GM23338 (cell line): ENCODE data around the gene VEPH1. TPM values are rescaled to one million over a fixed set of nuclear protein-coding genes. Genes with fewer than 3 reads are reported as not detected.

Source experiments
- ATAC-seq: fragments of 200-7000 bp; cut with Tn5 transposase; 3 replicates; pipeline ENCODE4 v1.9.1; 2020
- DNase-seq: peaks from one replicate; pipeline ENCODE4 v3.0.0-alpha.2; 2015; ENCODE audit warnings: low spot score
- H2AFZ ChIP-seq: fragments of 200-600 bp; sonication (generic); 2 replicates; pipeline ENCODE4 v1.8.0; 2016; ENCODE audit warnings: antibody characterized with exemption, mild to moderate bottlenecking, moderate library complexity
- H3F3A ChIP-seq: fragments of 200-600 bp; sonication (generic); replicated peaks from 2 replicates; pipeline ENCODE4 v1.8.0; 2017; ENCODE audit warnings: antibody characterized with exemption, mixed run types, low read depth
- H3K27ac ChIP-seq: fragments of 200-600 bp; sonication (generic); 2 replicates; pipeline ENCODE4 v1.6.1; 2016; ENCODE audit warnings: low read depth
- H3K27me3 ChIP-seq: fragments of 200-600 bp; sonication (generic); 2 replicates; pipeline ENCODE4 v1.8.0; 2016; ENCODE audit warnings: mild to moderate bottlenecking, mixed run types, moderate library complexity; ENCODE audit not compliant: insufficient read depth
- H3K36me3 ChIP-seq: fragments of 200-600 bp; sonication (generic); 2 replicates; pipeline ENCODE4 v1.8.0; 2016; ENCODE audit warnings: mild to moderate bottlenecking; ENCODE audit not compliant: insufficient read depth
- H3K4me1 ChIP-seq: fragments of 200-600 bp; sonication (generic); 2 replicates; pipeline ENCODE4 v1.8.0; 2016; ENCODE audit warnings: mild to moderate bottlenecking, moderate library complexity; ENCODE audit not compliant: insufficient read depth
- H3K4me2 ChIP-seq: fragments of 200-600 bp; sonication (generic); 2 replicates; pipeline ENCODE4 v1.7.1; 2017; ENCODE audit warnings: mixed run types
- H3K4me3 ChIP-seq: fragments of 200-600 bp; sonication (generic); 2 replicates; pipeline ENCODE4 v1.6.1; 2016; ENCODE audit warnings: mixed run types
- H3K79me2 ChIP-seq: fragments of 200-600 bp; sonication (generic); replicated peaks from 2 replicates; pipeline ENCODE4 v1.8.0; 2017; ENCODE audit warnings: mild to moderate bottlenecking; ENCODE audit not compliant: insufficient read depth
- H3K9me2 ChIP-seq: fragments of 200-600 bp; sonication (generic); 2 replicates; pipeline ENCODE4 v1.8.0; 2017; ENCODE audit not compliant: insufficient read depth
- H4K20me1 ChIP-seq: fragments of 200-600 bp; sonication (generic); replicated peaks from 2 replicates; pipeline ENCODE4 v1.8.0; 2017; ENCODE audit warnings: mild to moderate bottlenecking; ENCODE audit not compliant: insufficient read depth
- H3K27ac Mint-ChIP-seq: 2 replicates; pipeline ENCODE4 v1.8.0; 2020; ENCODE audit warnings: inconsistent platforms, mild to moderate bottlenecking, moderate library complexity, mixed read lengths
- H3K27me3 Mint-ChIP-seq: 3 replicates; pipeline ENCODE4 v1.8.0; 2022; ENCODE audit warnings: low read depth, mild to moderate bottlenecking, moderate library complexity, mixed read lengths, inconsistent platforms; ENCODE audit not compliant: insufficient read depth, poor library complexity
- H3K36me3 Mint-ChIP-seq: 3 replicates; pipeline ENCODE4 v1.8.0; 2021; ENCODE audit warnings: low read depth, mild to moderate bottlenecking, inconsistent platforms, moderate library complexity, mixed read lengths
- H3K4me1 Mint-ChIP-seq: 3 replicates; pipeline ENCODE4 v1.8.0; 2020; ENCODE audit warnings: mild to moderate bottlenecking, inconsistent platforms, mixed read lengths
- H3K4me3 Mint-ChIP-seq: 3 replicates; pipeline ENCODE4 v1.8.0; 2021; ENCODE audit warnings: moderate library complexity, mild to moderate bottlenecking, inconsistent platforms, mixed read lengths
- H3K9me3 Mint-ChIP-seq: 3 replicates; pipeline ENCODE4 v1.8.0; 2020; ENCODE audit warnings: moderate library complexity, mild to moderate bottlenecking, inconsistent platforms, mixed read lengths
- CREB1 ChIP-seq: fragments of 250-450 bp; sonication (Bioruptor Pico); IDR thresholded peaks from 2 replicates; pipeline ENCODE4 v1.5.0; 2020; ENCODE audit warnings: low read depth, mild to moderate bottlenecking, moderate library complexity
- EZH2 ChIP-seq: fragments of 200-600 bp; sonication (generic); IDR thresholded peaks from one replicate; pipeline ENCODE4 v1.8.0; 2017; ENCODE audit warnings: antibody characterized with exemption, mild to moderate bottlenecking, low read depth; ENCODE audit not compliant: unreplicated experiment
- EZH2phosphoT487 ChIP-seq: fragments of 200-600 bp; sonication (generic); IDR thresholded peaks from one replicate; pipeline ENCODE4 v1.8.1; 2018; ENCODE audit warnings: antibody characterized with exemption; ENCODE audit not compliant: unreplicated experiment
- JUNB ChIP-seq: IDR thresholded peaks from one replicate; pipeline ENCODE4 v1.6.1; 2016; ENCODE audit warnings: antibody characterized with exemption; ENCODE audit not compliant: unreplicated experiment
- NANOG ChIP-seq: IDR thresholded peaks from 2 replicates; pipeline ENCODE4 v1.6.1; 2016; ENCODE audit warnings: antibody characterized with exemption, borderline replicate concordance
- POLR2AphosphoS5 ChIP-seq: IDR thresholded peaks from 2 replicates; pipeline ENCODE4 v1.6.1; 2016; ENCODE audit warnings: antibody characterized with exemption, low read depth
- REST ChIP-seq: IDR thresholded peaks from one replicate; pipeline ENCODE4 v1.6.1; 2018; ENCODE audit warnings: antibody characterized with exemption; ENCODE audit not compliant: unreplicated experiment
- STAT1 ChIP-seq: IDR thresholded peaks from one replicate; pipeline ENCODE4 v1.6.1; 2016; ENCODE audit warnings: antibody characterized with exemption; ENCODE audit not compliant: unreplicated experiment
- ZNF114 ChIP-seq: fragments of 250-450 bp; sonication (Bioruptor Pico); IDR thresholded peaks from 2 replicates; pipeline ENCODE4 v1.5.0; 2020; ENCODE audit warnings: mild to moderate bottlenecking, moderate library complexity
- ZNF331 ChIP-seq: fragments of 250-450 bp; sonication (Bioruptor Pico); IDR thresholded peaks from 2 replicates; pipeline ENCODE4 v1.5.0; 2020; ENCODE audit warnings: low read depth, mild to moderate bottlenecking, moderate library complexity
- ZNF462 ChIP-seq: fragments of 250-450 bp; sonication (Bioruptor Pico); IDR thresholded peaks from 2 replicates; pipeline ENCODE4 v1.5.0; 2020; ENCODE audit warnings: mild to moderate bottlenecking, moderate library complexity
- polyA plus RNA-seq: library from polyadenylated mRNA; unstranded; fragments of >200 nt; fragmentation: Nextera tagmentation; extraction: Ambion mirVana; gene quantifications from 2 replicates; pipeline ENCODE4 v1.2.1, GENCODE V29; 2016
- total RNA-seq: library from RNA; depleted of rRNA; stranded (reverse); fragments of >200 nt; shearing (Covaris generic); gene quantifications from 2 replicates; pipeline ENCODE4 v1.2.3, GENCODE V29; 2014
- TF ChIP-seq, protein P1 (sequence below), 2 experiments: fragments of 200-600 bp in 1 of 2; sonication (generic) in 1 of 2; conservative IDR thresholded peaks; 2 replicates each; pipeline versions ENCODE4 v1.5.1 to v1.6.1; 2016 to 2017; ENCODE audit warnings: antibody characterized with exemption in 2 of 2, low read depth in 2 of 2, mild to moderate bottlenecking in 2 of 2, moderate library complexity in 1 of 2
- TF ChIP-seq, protein P2 (sequence below): IDR thresholded peaks from 2 replicates; pipeline ENCODE4 v1.6.1; 2016; ENCODE audit warnings: antibody characterized with exemption

The VEPH1 gene
- total and polyA plus RNA-seq, 2 experiments from 2014 or later: 15.4 to 33.8 TPM

- no peak overlapping the region for H3K4me3 ChIP-seq
These were observed 261.6 kb downstream of the VEPH1 start for GRCh38 chr3:157241599-157241998.

More at GRCh38 chr3:157241599-157241998, 261.6 kb downstream of the VEPH1 start:
- Histone ChIP-seq H3K79me2 (no peaks in the 10 kb centered on the region), H3K4me1 (no peaks in the 10 kb centered on the region), H3K36me3 (no peaks in the 10 kb centered on the region), H2AFZ (no peak overlapping the region; the same call in 1 of the 2 replicates), H3K9me2 (no peaks in the 10 kb centered on the region), H3F3A (no peaks in the 10 kb centered on the region), H4K20me1 (no peaks in the 10 kb centered on the region), H3K27ac (no peak overlapping the region), H3K27me3 (no peaks in the 10 kb centered on the region), H3K4me2 (no peak overlapping the region)
- no peak for ATAC-seq
- Mint-ChIP-seq H3K36me3 (no peaks in the 10 kb centered on the region), H3K9me3 (no peaks in the 10 kb centered on the region), H3K27me3 (peaks cover 2% of the 10 kb centered on the region), H3K4me1 (no peaks in the 10 kb centered on the region), H3K4me3 (no peak overlapping the region), H3K27ac (no peak overlapping the region)
- no peak for DNase-seq
- no peak for TF ChIP-seq NANOG
- TF ChIP-seq JUNB: no peak
- no peak for TF ChIP-seq ZNF462 (CRISPR knock-in tag)
- no peak for TF ChIP-seq EZH2phosphoT487
- no peak for TF ChIP-seq EZH2
- TF ChIP-seq REST: no peak
- TF ChIP-seq POLR2AphosphoS5: no peak
- TF ChIP-seq, protein P1, sequence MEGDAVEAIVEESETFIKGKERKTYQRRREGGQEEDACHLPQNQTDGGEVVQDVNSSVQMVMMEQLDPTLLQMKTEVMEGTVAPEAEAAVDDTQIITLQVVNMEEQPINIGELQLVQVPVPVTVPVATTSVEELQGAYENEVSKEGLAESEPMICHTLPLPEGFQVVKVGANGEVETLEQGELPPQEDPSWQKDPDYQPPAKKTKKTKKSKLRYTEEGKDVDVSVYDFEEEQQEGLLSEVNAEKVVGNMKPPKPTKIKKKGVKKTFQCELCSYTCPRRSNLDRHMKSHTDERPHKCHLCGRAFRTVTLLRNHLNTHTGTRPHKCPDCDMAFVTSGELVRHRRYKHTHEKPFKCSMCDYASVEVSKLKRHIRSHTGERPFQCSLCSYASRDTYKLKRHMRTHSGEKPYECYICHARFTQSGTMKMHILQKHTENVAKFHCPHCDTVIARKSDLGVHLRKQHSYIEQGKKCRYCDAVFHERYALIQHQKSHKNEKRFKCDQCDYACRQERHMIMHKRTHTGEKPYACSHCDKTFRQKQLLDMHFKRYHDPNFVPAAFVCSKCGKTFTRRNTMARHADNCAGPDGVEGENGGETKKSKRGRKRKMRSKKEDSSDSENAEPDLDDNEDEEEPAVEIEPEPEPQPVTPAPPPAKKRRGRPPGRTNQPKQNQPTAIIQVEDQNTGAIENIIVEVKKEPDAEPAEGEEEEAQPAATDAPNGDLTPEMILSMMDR (conservative IDR thresholded peaks at IDR 0.05; ENCODE audit: low read depth in 2 of 2): no peak
- no peak for TF ChIP-seq ZNF331
- TF ChIP-seq STAT1: no peak
- TF ChIP-seq CREB1: no peak
- TF ChIP-seq, protein P2, sequence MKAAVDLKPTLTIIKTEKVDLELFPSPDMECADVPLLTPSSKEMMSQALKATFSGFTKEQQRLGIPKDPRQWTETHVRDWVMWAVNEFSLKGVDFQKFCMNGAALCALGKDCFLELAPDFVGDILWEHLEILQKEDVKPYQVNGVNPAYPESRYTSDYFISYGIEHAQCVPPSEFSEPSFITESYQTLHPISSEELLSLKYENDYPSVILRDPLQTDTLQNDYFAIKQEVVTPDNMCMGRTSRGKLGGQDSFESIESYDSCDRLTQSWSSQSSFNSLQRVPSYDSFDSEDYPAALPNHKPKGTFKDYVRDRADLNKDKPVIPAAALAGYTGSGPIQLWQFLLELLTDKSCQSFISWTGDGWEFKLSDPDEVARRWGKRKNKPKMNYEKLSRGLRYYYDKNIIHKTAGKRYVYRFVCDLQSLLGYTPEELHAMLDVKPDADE: no peak
- TF ChIP-seq ZNF114 (CRISPR knock-in tag): no peak
